ENCODE measurements around the gene SNRPB.

SNRPB gene

DNA sequence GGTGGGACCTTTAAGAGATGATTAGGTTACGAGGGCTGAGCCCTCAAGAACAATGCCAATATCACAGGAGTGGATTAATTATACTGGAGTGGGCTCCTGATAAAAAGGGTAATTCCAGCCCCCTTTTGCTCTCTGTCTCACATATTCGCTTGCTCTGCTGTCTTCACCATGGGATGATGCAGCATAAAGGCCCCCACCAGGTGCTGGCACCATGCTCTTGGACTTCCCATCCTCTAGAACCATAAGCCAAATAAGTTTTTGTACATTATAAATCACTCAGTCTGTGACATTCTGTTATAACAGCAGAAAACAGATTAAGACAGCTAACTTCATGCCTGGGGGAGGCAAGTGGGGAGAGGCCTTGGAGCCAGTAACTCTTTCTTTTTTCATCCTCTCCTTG, 9.8 kb upstream of the SNRPB start:
- Histone ChIP-seq H3K27me3 (replicated peaks) (no peaks in the 10 kb centered on the region), H3K4me3 (ENCODE audit: low read depth, low read length) (no peak overlapping the region), H3K36me3 (replicated peaks) (peaks cover 13% of the 10 kb centered on the region), H3K27ac (no peak overlapping the region)
- in situ Hi-C loops (cut with HindIII; ENCODE audit: low pct_ligation_motif_present, low sequenced_read_pairs) = no loop called here
- TF ChIP-seq, protein P1, sequence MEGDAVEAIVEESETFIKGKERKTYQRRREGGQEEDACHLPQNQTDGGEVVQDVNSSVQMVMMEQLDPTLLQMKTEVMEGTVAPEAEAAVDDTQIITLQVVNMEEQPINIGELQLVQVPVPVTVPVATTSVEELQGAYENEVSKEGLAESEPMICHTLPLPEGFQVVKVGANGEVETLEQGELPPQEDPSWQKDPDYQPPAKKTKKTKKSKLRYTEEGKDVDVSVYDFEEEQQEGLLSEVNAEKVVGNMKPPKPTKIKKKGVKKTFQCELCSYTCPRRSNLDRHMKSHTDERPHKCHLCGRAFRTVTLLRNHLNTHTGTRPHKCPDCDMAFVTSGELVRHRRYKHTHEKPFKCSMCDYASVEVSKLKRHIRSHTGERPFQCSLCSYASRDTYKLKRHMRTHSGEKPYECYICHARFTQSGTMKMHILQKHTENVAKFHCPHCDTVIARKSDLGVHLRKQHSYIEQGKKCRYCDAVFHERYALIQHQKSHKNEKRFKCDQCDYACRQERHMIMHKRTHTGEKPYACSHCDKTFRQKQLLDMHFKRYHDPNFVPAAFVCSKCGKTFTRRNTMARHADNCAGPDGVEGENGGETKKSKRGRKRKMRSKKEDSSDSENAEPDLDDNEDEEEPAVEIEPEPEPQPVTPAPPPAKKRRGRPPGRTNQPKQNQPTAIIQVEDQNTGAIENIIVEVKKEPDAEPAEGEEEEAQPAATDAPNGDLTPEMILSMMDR (IDR thresholded peaks at IDR 0.05; ENCODE audit: low read depth, low read length, missing control alignments) = no peak
- DNase-seq = no peak

DNA sequence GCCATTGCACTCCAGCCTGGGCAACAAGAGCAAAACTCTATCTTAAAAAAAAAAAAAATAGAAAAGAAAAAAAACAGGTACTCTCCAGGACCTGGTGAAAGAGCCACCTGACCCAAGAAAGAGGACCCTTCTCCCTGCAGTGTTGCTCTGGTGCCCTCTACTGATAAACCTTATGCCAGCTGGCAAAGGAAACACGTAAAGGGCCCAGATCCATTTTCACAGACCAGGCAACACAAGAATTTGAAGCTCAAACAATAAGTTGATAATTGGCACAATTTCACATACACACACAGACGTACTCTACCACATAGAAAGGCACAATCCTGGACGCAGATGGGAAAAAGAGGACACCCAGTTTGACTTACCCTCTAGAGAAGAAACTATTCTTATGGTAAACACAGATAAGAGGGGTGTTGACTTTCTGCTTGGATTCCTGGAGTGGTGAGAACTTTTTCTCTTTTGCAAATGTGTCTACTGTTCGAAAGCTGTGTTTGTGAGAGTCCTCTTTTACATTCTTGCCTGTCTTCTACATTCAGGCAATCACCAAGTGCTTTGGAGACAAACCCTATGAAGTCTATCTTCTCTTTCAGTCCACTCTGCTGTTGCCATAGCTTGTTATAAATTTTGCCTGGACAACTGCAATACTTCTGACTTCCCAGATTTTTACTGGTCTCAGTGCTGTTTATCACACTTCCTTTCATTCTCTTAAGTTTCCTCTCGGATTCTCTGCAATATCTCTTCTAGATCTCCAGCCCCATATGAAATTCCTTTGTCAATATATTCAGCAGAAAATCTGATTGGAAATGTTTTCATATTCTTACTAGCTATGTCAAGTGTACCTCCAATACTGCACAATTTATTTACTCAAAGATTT, 6.4 kb upstream of the SNRPB start:
- Histone ChIP-seq H3K27ac (no peak overlapping the region), H3K4me3 (ENCODE audit: low read depth, low read length) (no peak overlapping the region), H3K27me3 (replicated peaks) (no peaks in the 10 kb centered on the region), H3K36me3 (replicated peaks) (peaks cover 4% of the 10 kb centered on the region)
- no peak for DNase-seq
- in situ Hi-C loops (cut with HindIII; ENCODE audit: low pct_ligation_motif_present, low sequenced_read_pairs) = no loop called here
- TF ChIP-seq, protein P1 (IDR thresholded peaks at IDR 0.05; ENCODE audit: low read depth, low read length, missing control alignments) = no peak

DNA sequence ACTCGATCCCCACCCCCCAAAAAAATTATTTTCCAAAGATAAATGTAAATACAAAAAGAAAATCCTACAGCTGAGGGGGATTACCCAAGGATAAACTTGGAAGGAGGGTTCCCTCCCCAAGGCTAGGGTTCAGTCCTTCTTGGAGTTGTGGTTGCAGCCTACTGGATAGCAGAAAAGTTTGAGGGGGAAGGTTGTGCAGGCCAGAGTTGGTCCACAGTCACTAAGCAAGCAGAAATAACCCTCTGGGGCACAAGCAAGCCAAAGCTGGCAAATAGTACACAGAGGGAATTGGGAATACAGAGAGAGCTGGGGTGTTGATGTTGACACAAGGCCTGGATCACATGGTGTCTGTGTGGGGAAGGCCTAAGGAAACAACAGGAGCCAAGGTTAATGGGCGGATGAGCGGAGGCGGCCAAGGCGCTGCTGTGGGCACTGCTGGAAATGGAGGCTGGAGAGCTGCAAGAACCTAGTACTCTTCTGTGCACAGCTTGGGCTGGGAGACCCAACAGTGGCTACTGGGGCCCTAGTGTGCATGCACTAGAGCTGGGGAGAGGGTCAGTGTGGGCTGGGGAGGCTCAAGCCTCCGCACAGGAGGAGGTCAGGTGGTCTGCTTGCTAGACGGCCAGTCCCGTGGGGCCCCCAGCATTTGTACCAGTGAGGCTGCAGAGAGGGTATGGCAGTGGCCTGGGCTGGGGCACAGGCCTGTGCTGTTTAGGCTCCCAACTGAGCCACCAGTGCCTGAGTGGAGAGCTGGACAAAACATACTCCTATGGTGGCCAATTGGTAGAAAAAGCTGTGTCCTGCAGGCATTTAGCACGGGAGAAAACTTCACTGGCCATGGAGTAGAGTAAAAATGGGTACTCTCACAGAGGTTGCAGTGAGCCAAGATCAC, 5.5 kb upstream of the SNRPB start:
- no peak for DNase-seq
- TF ChIP-seq, protein P1 (IDR thresholded peaks at IDR 0.05; ENCODE audit: low read depth, low read length, missing control alignments) = no peak
- Histone ChIP-seq H3K27ac (no peak overlapping the region), H3K36me3 (replicated peaks) (peaks cover 4% of the 10 kb centered on the region), H3K27me3 (replicated peaks) (no peaks in the 10 kb centered on the region), H3K4me3 (ENCODE audit: low read depth, low read length) (no peak overlapping the region)
- in situ Hi-C loops (cut with HindIII; ENCODE audit: low pct_ligation_motif_present, low sequenced_read_pairs) = no loop called here

DNA sequence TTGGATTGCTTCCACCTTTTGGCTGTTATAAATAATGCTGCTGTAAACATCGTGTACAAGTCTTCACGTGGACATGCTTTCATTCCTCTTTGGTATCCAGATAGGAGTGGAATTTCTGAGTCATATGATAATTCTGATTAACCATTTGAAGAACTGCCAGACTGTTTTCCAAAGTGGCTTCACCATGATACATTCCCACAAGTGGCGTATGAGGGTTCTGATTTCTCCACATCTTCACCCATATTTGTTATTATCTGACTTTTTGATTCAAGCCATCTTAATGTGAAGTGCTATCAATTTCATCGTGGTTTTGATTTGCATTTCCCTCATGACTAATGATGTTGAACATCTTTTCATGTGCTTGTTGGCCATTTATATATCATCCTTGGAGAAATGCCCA, 2.9 kb upstream of the SNRPB start:
- H3K27ac ChIP-seq = no peak overlapping the region
- no peaks in the 10 kb centered on the region for H3K27me3 ChIP-seq (replicated peaks)
- peaks cover 4% of the 10 kb centered on the region for H3K36me3 ChIP-seq (replicated peaks)
- in situ Hi-C loops (cut with HindIII; ENCODE audit: low pct_ligation_motif_present, low sequenced_read_pairs) = no loop called here
- TF ChIP-seq, protein P1 (IDR thresholded peaks at IDR 0.05; ENCODE audit: low read depth, low read length, missing control alignments) = no peak
- H3K4me3 ChIP-seq (ENCODE audit: low read depth, low read length) = no peak overlapping the region
- peak; percentile 71 for DNase-seq

DNA sequence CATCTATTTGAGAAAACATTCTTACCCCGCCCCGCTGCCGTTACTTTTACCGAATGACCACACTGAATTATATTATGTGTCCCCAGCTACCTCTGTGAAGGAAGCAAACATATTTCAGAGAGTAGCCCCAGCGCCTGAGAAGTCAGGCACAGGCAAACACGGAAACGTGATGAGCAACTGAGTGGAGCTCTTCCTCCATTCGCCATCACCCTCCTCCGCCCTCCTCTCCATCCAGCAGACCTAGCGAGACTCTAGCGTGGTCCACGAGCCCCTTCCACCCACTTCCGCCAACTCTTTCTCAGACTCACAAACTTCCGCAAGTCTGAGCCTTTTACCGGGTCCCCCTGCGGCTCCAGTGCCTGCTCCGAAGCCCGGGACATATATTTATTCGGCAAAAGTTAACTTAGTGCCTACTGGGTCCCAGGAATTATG, 582 bp downstream of the SNRPB start:
- Histone ChIP-seq H3K27me3 (replicated peaks) (no peaks in the 10 kb centered on the region), H3K27ac (peak overlapping the region; percentile 84), H3K36me3 (replicated peaks) (peaks cover 32% of the 10 kb centered on the region), H3K4me3 (ENCODE audit: low read depth, low read length) (peak overlapping the region; percentile 95)
- DNase-seq = peak; percentile 19
- TF ChIP-seq, protein P1 (IDR thresholded peaks at IDR 0.05; ENCODE audit: low read depth, low read length, missing control alignments) = no peak
- in situ Hi-C loops (cut with HindIII; ENCODE audit: low pct_ligation_motif_present, low sequenced_read_pairs) = no loop called here

Measured in brain microvascular endothelial cell (primary cell).